Measurements from ENCODE around the gene STEAP3. TPM values are rescaled to one million over a fixed set of nuclear protein-coding genes. Genes with fewer than 3 reads are reported as not detected.

STEAP3 gene
- total and polyA plus RNA-seq, 2 donors (not counting 1 experiment from before 2014, with no cell fraction given), result 13.7 to 28.4 TPM

DNA sequence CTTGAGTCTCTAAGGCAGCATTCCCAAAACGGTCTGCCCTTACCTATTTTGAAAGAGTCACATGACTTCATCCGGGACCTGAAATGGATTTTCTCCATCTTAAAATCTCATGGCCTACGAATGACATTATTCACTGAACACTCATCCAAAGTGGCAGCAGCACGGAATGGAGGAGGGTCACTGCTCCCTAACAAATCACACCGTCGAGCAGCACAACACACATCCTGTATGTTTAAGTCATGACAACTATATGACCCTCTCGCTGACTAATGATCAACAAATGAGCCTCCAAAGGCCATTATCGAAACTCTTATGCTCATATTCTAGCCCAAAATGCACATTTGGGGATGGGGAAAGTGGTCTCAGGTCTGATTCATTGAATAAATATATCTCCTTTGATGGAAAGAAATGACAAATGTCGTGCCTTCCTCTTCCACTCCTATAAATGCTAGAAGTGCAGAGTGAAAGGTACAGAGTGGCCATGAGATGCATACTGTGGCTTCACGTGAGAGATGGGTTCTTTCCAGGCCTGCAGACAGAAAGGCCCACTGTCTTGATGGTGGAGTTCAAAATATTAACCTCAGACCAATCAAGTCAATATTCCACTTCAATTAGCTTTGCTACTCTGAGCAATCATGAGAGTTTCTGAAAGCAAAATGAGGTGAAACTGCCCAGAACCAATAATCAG lies 72.2 kb downstream of the STEAP3 start:
- H3K4me1 ChIP-seq (ENCODE audit: control insufficient read depth, extremely low read depth, insufficient read depth, low read length), result no peaks in the 10 kb centered on the region
- H4K20me1 ChIP-seq (ENCODE audit: control insufficient read depth, extremely low read depth, insufficient read depth, low read length), result no peaks in the 10 kb centered on the region
- H3K36me3 ChIP-seq (ENCODE audit: control insufficient read depth, insufficient read depth, low read length), result no peaks in the 10 kb centered on the region
- no peak overlapping the region for H3K9ac ChIP-seq (ENCODE audit: insufficient read depth, low read length)
- no peak overlapping the region for H2AFZ ChIP-seq (ENCODE audit: low read length)
- H3K9me3 ChIP-seq (ENCODE audit: control insufficient read depth, insufficient read depth, low read depth, low read length), result no peaks in the 10 kb centered on the region
- no peak for TF ChIP-seq EZH2 (IDR thresholded peaks at IDR 0.05; ENCODE audit: low read length, missing control alignments)
- TF ChIP-seq CTCF (conservative IDR thresholded peaks at IDR 0.05 in 1 of 2, IDR thresholded peaks at IDR 0.05 in 1 of 2; ENCODE audit: low read depth in 1 of 2, low read length in 2 of 2), result no peak
- H3K4me3 ChIP-seq (replicated peaks in 1 of 4; ENCODE audit: control extremely low read depth in 1 of 4, insufficient read depth in 1 of 4, low read depth in 3 of 4, low read length in 4 of 4), result no peak overlapping the region
- H3K27me3 ChIP-seq (ENCODE audit: control insufficient read depth, insufficient read depth, low read length), result no peaks in the 10 kb centered on the region
- H3K79me2 ChIP-seq (ENCODE audit: control insufficient read depth, insufficient read depth, low read length), result no peaks in the 10 kb centered on the region
- H3K27ac ChIP-seq (ENCODE audit: insufficient read depth, low read length), result no peak overlapping the region
- no peak for DNase-seq (ENCODE audit: low read depth in 2 of 2)
- H3K4me2 ChIP-seq (ENCODE audit: extremely low read depth, insufficient read depth, low read length), result no peak overlapping the region

DNA sequence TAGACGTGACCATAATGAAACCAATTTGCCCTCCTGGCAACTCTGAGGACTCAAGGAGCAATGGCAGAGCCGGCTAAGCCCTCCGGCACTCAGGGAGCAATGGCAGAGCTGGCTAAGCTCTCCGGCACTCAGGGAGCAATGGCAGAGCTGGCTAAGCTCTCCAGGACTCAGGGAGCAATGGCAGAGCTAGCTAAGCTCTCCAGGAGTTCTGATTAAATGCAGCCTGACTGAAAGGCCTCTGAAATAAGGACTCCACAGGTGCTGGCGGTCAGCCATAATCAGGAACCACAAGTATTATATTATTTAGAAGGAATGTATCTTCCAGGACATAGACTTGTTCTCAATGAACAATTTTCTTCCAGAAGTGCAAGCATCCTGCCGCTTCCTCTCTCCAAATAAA lies 77.8 kb downstream of the STEAP3 start:
- Histone ChIP-seq H2AFZ (ENCODE audit: low read length) (no peak overlapping the region), H3K79me2 (ENCODE audit: control insufficient read depth, insufficient read depth, low read length) (no peaks in the 10 kb centered on the region), H3K36me3 (ENCODE audit: control insufficient read depth, insufficient read depth, low read length) (no peaks in the 10 kb centered on the region), H3K4me3 (replicated peaks in 1 of 4; ENCODE audit: control extremely low read depth in 1 of 4, insufficient read depth in 1 of 4, low read depth in 3 of 4, low read length in 4 of 4) (no peak overlapping the region), H3K4me1 (ENCODE audit: control insufficient read depth, extremely low read depth, insufficient read depth, low read length) (no peaks in the 10 kb centered on the region), H3K27ac (ENCODE audit: insufficient read depth, low read length) (no peak overlapping the region), H3K9ac (ENCODE audit: insufficient read depth, low read length) (no peak overlapping the region), H3K4me2 (ENCODE audit: extremely low read depth, insufficient read depth, low read length) (no peak overlapping the region), H4K20me1 (ENCODE audit: control insufficient read depth, extremely low read depth, insufficient read depth, low read length) (no peaks in the 10 kb centered on the region), H3K27me3 (ENCODE audit: control insufficient read depth, insufficient read depth, low read length) (no peaks in the 10 kb centered on the region), H3K9me3 (ENCODE audit: control insufficient read depth, insufficient read depth, low read depth, low read length) (no peaks in the 10 kb centered on the region)
- no peak for TF ChIP-seq CTCF (conservative IDR thresholded peaks at IDR 0.05 in 1 of 2, IDR thresholded peaks at IDR 0.05 in 1 of 2; ENCODE audit: low read depth in 1 of 2, low read length in 2 of 2)
- no peak for TF ChIP-seq EZH2 (IDR thresholded peaks at IDR 0.05; ENCODE audit: low read length, missing control alignments)
- peak in 1 of 2 donors; percentile 59 for DNase-seq (ENCODE audit: low read depth in 2 of 2)

GRCh38 chr2:119304847-119305246 lies 81.2 kb downstream of the STEAP3 start:
- TF ChIP-seq CTCF (conservative IDR thresholded peaks at IDR 0.05 in 1 of 2, IDR thresholded peaks at IDR 0.05 in 1 of 2; ENCODE audit: low read depth in 1 of 2, low read length in 2 of 2) (no peak), EZH2 (IDR thresholded peaks at IDR 0.05; ENCODE audit: low read length, missing control alignments) (no peak)

More at GRCh38 chr2:119304847-119305246, 81.2 kb downstream of the STEAP3 start:
- no peak overlapping the region for H3K9ac ChIP-seq (ENCODE audit: insufficient read depth, low read length)
- H3K9me3 ChIP-seq (ENCODE audit: control insufficient read depth, insufficient read depth, low read depth, low read length), result no peaks in the 10 kb centered on the region
- H4K20me1 ChIP-seq (ENCODE audit: control insufficient read depth, extremely low read depth, insufficient read depth, low read length), result no peaks in the 10 kb centered on the region
- H3K27me3 ChIP-seq (ENCODE audit: control insufficient read depth, insufficient read depth, low read length), result no peaks in the 10 kb centered on the region
- H3K36me3 ChIP-seq (ENCODE audit: control insufficient read depth, insufficient read depth, low read length), result no peaks in the 10 kb centered on the region
- no peak overlapping the region for H3K4me3 ChIP-seq (replicated peaks in 1 of 4; ENCODE audit: control extremely low read depth in 1 of 4, insufficient read depth in 1 of 4, low read depth in 3 of 4, low read length in 4 of 4)
- no peak overlapping the region for H3K27ac ChIP-seq (ENCODE audit: insufficient read depth, low read length)
- no peak for DNase-seq (ENCODE audit: low read depth in 2 of 2)
- no peak overlapping the region for H2AFZ ChIP-seq (ENCODE audit: low read length)
- H3K4me2 ChIP-seq (ENCODE audit: extremely low read depth, insufficient read depth, low read length), result no peak overlapping the region
- H3K4me1 ChIP-seq (ENCODE audit: control insufficient read depth, extremely low read depth, insufficient read depth, low read length), result no peaks in the 10 kb centered on the region
- H3K79me2 ChIP-seq (ENCODE audit: control insufficient read depth, insufficient read depth, low read length), result no peaks in the 10 kb centered on the region

All from fibroblast of lung (primary cell).